GM18858 (cell line): ENCODE measurements around the gene LSM3.
"Not testable (repeated sequence)": the region's sequence is repeated elsewhere in the genome, so short reads cannot be mapped to it uniquely, and the experiment has no call there.

Experiments
- ATAC-seq: cut with Tn5 transposase; IDR thresholded peaks from one replicate; pipeline ENCODE4 v1.9.1; 2021; ENCODE audit not compliant: unreplicated experiment

The LSM3 gene

DNA sequence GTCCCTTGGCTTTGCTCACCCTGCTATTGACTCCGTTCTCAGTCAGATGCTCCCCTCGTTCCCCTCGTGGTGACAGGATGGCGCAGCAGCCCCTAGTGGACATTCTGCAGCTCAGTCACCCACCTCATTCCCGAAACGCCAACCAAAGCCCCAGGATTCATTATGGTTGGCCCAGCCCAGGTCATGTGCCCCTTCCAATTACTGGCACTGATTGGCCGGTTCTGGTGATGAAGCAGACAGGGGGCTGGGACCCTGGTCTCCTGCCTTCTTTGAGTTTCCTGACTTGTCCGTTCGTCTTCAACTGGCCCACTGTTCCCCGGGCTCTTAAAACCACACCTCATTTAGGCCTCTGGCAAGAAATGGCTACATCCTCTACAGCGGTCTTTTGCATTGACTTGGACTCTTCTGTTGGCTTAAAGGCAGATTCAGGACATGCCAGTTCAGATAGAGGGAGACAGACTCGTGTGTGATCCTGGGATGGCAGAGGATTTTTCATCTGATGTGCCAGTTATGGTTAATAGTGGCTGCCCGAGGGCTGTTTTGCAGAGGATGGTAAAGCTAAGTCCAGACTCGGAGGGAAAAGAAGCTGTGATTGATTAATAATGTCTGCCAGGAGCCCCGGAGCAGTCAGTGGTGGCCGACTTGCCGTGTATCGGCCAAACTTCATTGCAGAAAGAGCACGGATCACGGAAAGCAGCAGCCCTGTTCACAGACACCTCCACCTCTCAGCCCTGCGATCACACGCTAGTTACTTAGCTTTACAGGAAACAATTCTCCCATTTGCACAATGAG lies 37.8 kb downstream of the LSM3 start:
- ATAC-seq: no peak

DNA sequence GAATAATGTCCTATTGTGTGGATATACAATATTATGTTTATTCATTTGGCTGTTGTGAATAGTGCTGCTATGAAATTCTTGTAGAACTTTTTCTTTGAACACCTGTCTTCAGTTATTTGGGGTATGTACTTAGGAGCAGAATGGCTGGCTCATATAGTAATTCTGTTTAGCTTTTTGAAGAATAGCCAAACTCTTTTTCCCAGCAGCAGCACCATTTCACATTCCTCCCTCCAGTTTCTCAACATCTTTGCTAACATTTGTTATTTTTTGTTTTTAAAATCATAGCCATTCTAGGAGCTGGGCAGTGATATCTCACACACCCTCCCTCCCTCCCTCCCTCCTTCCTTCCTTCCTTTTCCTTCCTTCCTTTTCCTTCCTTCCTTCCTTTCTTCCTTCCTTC lies 39.7 kb downstream of the LSM3 start:
- no peak for ATAC-seq

DNA sequence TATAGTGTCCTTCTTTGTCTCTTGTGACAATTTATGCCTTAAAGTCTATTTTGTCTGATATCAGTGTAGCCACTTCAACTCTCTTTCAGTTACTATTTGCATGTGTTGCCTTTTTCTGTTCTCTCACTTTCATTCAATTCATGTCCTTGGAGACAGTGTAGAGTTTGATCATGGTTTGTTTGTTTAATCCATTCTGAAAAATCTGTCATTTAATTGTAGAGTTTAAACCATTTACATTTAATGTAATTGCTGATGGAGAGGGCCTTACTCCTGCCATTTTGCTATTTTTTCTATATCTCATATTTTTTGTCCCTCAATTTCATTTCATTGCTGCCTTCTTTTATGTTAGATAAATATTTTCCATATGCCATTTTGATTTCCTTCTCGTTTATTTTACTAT lies 42.3 kb downstream of the LSM3 start:
- ATAC-seq: no peak

DNA sequence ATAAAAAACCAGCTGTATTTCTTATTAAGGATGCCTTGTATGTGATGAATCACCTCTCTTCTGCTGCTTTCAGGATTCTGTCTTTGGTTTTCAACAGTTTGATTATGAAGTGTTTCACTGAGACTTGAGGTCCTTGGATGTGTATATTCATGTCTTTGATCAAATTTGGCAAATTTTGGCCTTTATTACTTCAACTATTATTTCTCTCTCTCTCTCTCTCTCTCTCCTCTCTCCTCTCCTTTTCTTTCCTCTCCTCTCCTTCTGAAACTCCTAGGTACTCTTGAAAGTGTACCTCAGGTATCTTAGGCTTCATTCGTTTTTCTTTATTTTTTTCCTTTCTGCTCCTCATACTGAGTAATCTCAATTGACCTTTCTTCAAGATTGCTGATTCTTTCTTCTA lies 43.3 kb downstream of the LSM3 start:
- no peak for ATAC-seq

DNA sequence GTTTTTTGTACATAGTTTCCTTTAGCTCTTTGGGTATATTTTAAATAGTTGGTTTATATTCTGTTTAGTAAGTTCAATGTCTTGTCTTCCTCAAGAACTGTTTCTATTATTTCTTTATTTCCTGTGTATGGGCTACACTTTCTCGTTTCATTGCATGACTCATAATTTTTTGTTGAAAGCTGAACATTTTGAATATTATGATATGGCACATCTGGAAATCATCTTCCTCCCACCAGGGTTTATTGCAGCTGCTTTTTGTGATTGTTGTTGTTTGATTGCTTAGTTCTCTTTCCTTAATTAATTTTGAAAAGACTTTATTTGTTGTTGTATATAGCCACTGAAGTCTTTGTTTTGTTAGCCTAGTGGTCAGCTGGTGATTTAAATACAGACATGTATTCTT lies 43.8 kb downstream of the LSM3 start:
- no peak for ATAC-seq

DNA sequence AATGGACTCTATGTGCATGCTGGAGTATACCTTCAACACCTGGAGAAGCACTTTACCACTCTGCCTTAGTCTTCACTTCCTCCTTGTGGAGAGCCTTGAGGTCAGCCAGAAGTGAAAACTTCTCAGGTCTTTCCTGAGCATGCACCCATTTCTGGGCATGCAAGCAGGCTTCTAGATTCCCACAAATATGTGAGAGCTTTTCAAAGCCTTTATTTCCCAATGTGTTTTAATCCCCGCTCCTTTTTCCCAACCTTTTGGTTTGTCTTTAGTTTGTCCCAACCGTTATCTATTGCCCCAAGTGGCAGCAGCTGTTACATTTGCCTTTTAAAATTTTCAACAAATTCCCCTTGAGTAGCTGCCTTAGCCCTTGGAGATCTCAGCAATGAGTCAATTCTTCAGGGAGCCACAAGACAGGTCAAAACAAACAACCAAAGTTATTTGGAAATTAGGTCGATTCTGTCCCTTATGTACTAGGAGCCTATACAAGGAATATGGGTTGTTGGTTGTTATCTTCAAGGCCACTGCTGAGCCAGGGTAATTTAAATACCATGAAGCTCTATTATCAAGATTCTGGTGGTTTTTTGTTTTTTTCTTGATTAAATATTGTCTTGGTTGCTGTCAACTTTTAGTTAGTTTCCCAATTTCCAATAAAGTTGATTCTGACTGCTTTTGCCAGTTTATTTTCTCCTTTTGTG lies 44.4 kb downstream of the LSM3 start:
- no peak for ATAC-seq

DNA sequence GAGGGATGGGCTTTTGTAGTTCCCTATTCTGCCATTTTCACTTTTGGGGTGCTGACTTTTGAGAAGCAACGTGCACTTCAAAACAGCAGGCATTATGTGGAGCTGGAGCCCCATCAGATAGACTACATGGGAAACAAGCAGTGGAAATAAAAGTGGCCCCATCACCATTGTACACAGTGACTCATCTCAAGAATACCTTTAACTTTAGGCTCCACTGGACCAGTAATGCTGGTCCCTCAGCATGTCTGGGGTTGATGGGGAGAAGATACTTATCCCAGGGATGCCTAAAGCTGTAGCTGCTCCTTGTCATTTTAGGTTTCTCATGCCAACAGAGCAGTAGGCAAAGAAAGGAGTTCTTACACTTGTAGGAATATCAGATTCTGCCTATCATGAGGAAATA lies 45.0 kb downstream of the LSM3 start:
- no peak for ATAC-seq

DNA sequence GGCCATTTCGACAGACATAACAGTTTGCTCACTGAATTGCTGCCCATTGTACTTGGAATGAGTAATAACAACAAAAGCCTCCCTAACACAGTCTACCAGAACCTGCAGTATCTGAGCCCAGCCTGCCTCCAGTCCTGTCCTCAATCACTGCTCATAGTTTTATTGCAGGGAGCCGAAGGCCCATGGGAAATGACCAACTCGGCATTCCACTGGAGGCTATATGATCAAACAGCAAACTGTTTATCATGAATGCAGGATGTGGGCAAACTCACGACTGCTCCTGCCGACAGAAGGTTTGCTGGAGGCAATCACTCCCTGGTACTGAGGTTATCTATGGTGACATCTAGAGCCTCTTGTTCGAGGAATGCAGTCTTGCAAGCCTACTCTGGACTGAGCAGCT lies 46.3 kb downstream of the LSM3 start:
- no peak for ATAC-seq

DNA sequence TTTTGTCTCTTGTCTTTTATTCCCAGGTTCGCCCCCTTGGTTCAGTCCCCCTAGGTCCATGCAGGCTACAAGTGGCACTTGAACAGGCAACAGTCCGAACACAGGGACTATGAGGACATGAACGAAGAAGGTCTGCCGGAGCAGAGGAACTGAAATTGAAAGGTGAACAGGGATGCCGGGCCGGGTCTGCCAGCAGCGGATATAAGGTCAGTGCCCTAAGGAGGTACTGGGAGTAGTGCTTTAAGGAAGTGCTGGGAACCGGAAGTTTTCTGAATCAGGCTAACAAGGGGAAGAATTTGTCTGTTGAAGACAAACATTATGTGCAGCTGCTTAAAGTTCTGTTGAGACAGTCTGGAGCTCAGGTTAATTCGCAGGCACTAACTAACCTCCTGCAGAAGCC lies 46.8 kb downstream of the LSM3 start:
- no peak for ATAC-seq

DNA sequence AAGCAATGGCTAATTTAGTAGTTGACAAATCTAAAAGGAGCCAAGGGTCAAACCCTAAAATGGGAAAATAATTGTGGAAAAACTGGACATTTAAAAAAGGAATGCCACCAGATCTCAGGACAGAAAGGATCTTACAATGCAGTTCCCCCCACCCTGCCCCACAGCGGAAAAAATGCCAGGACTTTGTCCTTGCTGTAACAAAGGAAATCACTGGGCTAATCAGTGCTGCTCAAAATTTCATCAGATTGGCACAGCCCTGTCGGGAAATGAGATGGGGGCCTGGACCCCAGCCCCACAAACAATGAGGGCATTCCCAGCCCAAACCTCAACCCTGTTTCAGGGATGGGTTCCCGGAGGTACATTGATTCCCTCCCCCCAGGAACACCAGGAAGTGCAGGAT lies 47.7 kb downstream of the LSM3 start:
- not testable (repeated sequence) for ATAC-seq

DNA sequence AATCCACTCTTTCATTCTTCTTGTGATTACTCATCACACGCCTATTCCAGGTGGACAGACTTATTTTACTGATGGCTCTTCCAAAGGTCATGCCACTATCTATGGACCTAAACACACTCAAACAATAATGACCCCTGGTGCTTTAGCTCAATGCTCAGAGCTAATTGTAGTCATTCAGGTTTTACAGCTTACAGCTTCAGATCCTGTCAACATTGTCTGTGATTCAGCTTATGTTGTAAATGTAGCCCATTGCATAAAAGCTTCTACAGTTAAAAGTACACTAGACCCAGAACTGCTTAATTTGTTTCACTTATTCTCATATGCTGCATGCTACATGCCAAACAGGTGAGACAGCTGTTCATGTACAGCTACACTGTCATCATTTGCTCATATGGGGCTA lies 49.2 kb downstream of the LSM3 start:
- no peak for ATAC-seq

DNA sequence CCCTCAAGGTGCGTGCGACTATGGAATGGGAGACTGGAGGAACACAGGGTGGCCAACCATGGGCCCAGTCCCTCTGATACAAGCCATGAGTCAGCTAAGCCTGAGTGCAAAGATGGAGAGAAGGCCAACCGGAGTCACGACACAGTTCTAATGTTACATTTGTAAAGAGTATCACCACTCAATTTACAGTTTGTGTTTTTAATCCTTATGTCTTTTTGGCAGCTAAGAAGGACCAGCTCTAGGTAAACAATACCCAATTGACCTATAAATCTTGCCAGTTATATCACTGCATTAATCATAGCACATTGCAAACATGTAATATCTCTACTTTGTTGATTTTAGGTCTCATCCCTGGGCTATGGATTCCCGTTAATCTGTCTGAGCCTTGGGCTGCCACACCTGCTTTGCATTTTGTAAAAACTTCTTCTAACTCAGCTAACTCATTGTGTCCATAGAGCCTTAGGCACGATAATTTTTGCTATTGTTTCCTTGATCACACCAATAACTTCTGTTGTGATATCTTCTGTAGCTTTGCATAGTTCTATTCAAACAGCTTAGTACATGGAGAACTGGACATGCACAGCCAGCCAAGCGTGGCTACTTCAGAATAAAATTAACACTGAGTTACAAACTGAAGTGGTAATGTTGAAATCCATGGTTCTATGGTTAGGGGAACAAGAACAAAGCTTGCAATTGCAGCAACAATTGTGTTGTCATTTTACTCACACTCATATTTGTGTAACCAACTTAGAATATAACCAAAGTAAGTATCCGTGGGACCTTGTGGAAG lies 50.3 kb downstream of the LSM3 start:
- no peak for ATAC-seq

DNA sequence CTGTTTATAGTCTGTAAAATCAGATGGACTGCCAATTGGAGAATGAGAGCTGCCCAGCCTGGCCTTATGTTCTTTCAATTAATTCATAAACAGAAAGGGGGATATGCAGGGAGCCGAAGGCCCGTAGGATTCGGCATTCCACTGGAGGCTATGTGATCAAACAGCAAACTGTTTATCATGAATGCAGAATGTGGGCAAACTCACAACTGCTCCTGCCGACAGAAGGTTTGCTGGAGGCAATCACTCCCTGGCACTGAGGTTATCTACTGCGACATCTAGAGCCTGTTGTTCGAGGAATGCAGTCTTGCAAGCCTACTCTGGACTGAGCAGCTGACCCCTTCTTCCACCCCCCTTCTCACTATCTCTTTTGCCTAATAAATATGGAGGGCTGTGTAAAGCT lies 51.1 kb downstream of the LSM3 start:
- not testable (repeated sequence) for ATAC-seq

DNA sequence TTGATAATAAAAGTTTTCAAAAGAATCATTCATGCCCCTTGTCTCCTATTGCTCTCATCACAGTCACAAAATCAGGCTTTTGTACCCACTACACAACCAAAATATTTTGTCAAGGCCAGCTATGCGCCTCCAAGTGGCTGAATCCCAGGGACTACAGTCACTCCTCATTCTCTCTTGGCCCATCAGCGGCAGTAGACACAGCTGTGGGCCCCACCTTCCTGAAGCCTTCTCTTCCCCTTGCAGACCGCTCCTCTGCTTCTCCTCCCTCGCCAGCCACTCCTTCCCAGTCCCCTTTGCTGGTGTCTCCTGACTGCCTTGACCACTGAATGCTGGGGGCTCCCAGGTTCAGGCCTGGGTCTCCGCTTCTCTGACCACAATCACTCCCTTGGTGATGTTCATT lies 52.1 kb downstream of the LSM3 start:
- no peak for ATAC-seq

DNA sequence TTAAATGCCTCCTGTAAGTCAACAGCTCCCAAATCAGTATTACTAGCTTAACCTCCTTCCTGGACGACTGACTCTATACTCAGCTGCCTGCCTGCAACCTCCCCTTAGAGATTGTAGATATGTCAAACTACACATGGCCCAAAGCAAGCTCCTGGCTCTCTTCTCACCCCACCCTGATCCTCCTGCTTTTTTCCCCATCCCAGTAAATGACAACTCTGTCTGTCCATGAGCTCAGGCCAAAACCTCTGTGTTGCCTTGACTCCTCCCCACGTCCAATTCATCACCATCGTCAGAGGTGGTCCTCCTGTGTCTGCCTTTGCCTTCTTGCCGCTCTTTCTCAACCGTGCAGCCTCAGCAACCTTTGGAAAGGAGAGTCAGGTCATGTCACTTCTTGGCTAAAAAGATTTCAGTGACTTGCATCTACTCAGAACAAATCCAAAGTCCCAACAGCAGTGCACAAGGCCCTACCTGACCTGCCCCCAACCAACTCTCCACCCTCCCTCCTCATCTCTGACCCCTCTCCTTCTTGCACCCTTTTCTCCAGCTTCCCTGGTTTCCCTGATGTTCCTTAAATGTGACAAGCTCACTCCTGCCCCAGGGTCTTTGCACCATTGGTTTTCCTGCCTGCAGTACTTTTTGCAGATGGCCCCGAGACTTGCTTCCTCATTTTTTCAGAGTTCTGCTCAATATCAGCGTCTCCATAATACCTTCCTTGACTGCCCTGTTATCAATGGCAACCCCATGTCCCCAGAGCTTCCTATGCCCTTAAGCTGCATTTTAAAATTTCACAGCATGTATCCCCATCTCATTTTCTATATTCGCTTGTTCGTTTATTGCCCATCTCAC lies 52.8 kb downstream of the LSM3 start:
- ATAC-seq: no peak

DNA sequence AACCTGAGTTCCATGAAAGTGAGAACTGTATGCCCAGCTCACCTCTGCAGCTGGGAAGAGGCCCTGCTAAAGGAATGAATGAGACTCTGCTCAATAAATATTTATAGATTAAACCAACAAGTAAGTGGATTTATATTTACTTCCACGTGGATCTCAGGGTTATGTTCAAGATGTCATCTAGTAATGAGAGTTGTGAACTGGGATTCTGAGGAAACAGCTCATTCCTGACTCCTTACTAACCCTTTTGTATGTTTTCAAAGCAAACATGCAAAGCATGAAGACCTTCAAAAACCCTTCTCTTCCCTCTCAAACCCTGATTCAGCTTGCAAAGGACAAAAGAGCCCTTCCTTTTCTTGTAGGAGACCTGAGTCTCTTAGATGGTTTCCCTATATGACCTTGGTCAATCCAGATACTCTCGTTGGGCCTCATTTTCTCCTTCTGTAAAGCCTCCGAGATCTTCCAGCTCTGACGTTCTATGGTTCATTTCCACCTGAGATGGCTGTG lies 53.4 kb downstream of the LSM3 start:
- no peak for ATAC-seq

DNA sequence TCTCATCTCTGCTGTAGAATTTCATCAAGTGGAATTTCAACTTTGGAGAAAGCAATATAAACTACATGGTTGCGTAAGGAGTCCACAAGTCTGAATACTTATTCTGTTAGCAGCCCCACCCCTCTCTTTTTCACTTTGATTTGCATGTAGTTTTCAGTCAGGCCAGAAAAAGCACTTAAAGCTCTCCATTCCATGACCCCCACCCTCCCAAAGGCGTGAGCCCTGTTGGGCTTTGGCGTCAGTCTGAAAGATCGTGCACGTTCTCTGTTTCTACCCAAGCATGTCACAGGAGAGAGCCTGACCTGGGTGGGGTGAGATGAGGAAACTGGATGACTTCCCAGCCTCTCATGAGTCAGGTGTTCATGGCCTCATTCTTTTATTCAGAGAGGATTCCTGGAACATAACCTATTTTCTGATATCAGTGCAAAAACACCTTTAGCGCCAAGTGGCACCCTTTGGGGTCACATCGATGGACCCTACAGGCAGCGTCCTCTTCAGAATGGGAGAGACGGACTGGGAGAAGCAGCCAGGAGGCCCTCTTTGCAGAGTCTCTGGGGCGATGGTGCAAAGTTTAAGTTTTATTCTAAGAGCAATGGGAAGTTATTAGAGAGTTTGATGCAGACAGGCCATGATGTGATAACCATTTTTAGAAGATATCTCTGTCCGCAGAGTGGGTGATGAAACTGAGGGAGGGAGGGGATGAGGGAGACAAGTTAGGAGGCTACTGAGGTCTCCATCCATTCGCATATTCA lies 55.8 kb downstream of the LSM3 start:
- no peak for ATAC-seq

DNA sequence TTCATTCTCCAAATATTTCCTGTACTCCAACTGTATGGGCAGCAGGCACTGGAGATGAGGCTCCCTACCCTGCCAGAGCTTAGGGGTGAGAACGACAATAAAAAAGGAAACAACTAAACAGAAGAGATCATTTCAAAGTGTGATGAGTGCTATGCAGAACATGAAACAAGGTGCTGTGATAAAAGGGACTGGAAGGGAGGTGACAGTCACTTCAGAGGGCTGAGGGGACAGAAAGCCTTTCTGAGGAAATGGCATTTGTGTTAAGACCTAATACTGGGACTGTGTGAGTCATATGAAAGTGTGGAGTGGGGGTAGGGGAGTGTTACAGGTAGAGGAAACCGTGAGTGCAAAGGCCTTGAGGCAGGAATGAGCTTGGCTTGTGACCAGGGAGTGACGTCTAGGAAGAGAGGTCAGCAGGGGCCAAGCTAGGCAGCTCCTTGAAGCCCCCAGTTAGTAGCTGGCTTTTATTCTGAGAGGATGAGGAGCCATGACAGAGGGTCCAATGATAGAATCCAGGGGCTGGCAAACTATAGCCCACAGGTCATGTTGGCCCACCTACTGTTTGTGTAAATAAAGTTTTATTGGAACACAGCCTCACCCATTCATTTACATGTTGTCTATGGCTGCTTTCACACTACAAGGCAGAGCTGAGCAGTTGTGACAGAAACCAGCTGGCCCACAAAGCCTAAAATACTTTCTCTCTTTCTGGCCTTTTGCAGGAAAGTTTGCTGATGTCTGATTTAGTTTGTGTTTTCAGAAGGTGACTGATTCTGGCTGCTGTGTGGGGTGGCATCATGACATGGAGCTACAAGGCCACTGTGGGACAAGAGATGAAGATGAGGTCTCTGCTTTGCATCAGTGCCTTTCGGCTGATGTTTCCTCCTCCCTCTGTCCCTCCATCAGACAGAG lies 56.6 kb downstream of the LSM3 start:
- no peak for ATAC-seq

DNA sequence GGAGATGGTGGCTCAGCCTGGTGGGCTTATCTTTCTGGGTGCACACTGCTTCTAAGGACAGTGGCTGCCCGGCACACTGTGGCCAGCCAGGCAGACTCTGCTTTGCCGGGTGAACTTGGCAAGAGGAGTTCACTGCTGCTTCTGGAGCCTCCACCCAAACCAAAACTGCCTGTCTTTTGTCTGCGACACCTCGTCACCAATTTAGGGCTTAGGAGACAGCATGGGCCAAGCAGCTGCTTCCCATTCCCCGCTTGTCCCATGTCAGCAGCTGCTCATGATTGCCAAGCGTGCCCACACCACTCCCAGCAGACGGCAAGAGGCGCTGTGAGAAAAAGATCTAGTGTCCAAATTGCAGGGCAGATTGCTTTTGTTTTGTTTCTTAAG lies 57.3 kb downstream of the LSM3 start:
- no peak for ATAC-seq
